IMR-90 (cell line): ENCODE measurements around the gene NECAB2.
"Not testable (repeated sequence)": the region's sequence is repeated elsewhere in the genome, so short reads cannot be mapped to it uniquely, and the experiment has no call there.

Experiments
- BHLHE40 ChIP-seq: fragments of 150-350 bp; IDR thresholded peaks from 2 replicates; pipeline ENCODE4 v1.6.1; 2016; ENCODE audit warnings: mild to moderate bottlenecking, low read depth, low read length
- FOS ChIP-seq: fragments of 150-350 bp; IDR thresholded peaks from 2 replicates; pipeline ENCODE4 v1.6.1; 2016; ENCODE audit warnings: low read depth, low read length
- MAZ ChIP-seq: IDR thresholded peaks from 2 replicates; pipeline ENCODE4 v1.6.1; 2012; ENCODE audit warnings: low read depth, mild to moderate bottlenecking, low read length, improper control_type of control experiment, moderate library complexity, borderline replicate concordance
- POLR2A ChIP-seq: IDR thresholded peaks from 2 replicates; pipeline ENCODE4 v1.6.1; 2012; ENCODE audit warnings: mild to moderate bottlenecking, low read depth, low read length
- RAD21 ChIP-seq: IDR thresholded peaks from 2 replicates; pipeline ENCODE4 v1.6.1; 2012; ENCODE audit warnings: low read length, improper control_type of control experiment
- RCOR1 ChIP-seq: IDR thresholded peaks from 2 replicates; pipeline ENCODE4 v1.6.1; 2012; ENCODE audit warnings: mild to moderate bottlenecking, low read length, improper control_type of control experiment; ENCODE audit not compliant: insufficient replicate concordance
- USF2 ChIP-seq: fragments of 150-350 bp; IDR thresholded peaks from 2 replicates; pipeline ENCODE4 v1.6.1; 2017; ENCODE audit warnings: mild to moderate bottlenecking, antibody characterized with exemption, low read length, low read depth
- TF ChIP-seq, protein P1 (sequence below): conservative IDR thresholded peaks from 2 replicates; pipeline ENCODE4 v1.5.1; 2012; ENCODE audit warnings: mild to moderate bottlenecking, low read depth, low read length, improper control_type of control experiment

DNA sequence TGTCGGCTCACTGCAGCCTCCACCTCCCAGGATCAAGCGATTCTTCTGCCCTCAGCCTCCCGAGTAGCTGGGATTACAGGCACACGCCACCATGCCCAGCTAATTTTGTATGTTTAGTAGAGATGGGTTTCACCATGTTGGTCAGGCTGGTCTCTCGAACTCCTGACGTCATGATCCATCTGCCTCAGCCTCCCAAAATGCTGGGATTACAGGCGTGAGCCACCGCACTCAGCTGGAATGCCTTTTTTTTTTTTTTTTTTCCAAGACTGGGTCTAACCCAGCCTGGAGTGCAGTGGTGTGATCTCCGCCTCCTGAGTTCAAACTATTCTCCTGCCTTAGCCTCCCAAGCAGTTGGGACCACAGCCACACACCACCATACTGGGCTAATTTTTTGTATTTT is 26.5 kb upstream of the NECAB2 start:
- TF ChIP-seq POLR2A, MAZ, RAD21, FOS, BHLHE40, RCOR1, USF2: not testable (repeated sequence)
- TF ChIP-seq, protein P1, sequence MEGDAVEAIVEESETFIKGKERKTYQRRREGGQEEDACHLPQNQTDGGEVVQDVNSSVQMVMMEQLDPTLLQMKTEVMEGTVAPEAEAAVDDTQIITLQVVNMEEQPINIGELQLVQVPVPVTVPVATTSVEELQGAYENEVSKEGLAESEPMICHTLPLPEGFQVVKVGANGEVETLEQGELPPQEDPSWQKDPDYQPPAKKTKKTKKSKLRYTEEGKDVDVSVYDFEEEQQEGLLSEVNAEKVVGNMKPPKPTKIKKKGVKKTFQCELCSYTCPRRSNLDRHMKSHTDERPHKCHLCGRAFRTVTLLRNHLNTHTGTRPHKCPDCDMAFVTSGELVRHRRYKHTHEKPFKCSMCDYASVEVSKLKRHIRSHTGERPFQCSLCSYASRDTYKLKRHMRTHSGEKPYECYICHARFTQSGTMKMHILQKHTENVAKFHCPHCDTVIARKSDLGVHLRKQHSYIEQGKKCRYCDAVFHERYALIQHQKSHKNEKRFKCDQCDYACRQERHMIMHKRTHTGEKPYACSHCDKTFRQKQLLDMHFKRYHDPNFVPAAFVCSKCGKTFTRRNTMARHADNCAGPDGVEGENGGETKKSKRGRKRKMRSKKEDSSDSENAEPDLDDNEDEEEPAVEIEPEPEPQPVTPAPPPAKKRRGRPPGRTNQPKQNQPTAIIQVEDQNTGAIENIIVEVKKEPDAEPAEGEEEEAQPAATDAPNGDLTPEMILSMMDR, result not testable (repeated sequence)
